GM20000 (cell line): Measurements from ENCODE around the gene USP4.

ENCODE experiments used
- DNase-seq: peaks from one replicate; pipeline ENCODE4 v3.0.0; 2012; ENCODE audit warnings: low spot score
- CTCF ChIP-seq: IDR thresholded peaks from 2 replicates; pipeline ENCODE4 v1.5.1; 2012; ENCODE audit warnings: mild to moderate bottlenecking, control low read depth; ENCODE audit errors: extremely low read depth, missing control alignments

The USP4 gene

GRCh38 chr3:49269443-49270155 is 70.3 kb downstream of the USP4 start:
- no peak for DNase-seq
- no peak for TF ChIP-seq CTCF

GRCh38 chr3:49266410-49267095 is 73.3 kb downstream of the USP4 start:
- no peak for TF ChIP-seq CTCF

GRCh38 chr3:49265661-49266386 is 74.0 kb downstream of the USP4 start:
- TF ChIP-seq CTCF: no peak
- no peak for DNase-seq

More at GRCh38 chr3:49266410-49267095, 73.3 kb downstream of the USP4 start:
- DNase-seq: no peak

GRCh38 chr3:49263159-49263889 is 76.5 kb downstream of the USP4 start:
- DNase-seq: no peak
- TF ChIP-seq CTCF: no peak

GRCh38 chr3:49260806-49261324 is 79.0 kb downstream of the USP4 start:
- TF ChIP-seq CTCF: no peak
- no peak for DNase-seq

- no peak for TF ChIP-seq CTCF
- no peak for DNase-seq
Measured at GRCh38 chr3:49257187-49257586, 82.7 kb downstream of the USP4 start.
